Measurements from ENCODE around the gene PC.

- TF ChIP-seq REST (IDR thresholded peaks at IDR 0.05; ENCODE audit: low read depth) (no peak), EGR1 (IDR thresholded peaks at IDR 0.05) (no peak), YY1 (IDR thresholded peaks at IDR 0.05; ENCODE audit: low read depth) (no peak), EP300 (IDR thresholded peaks at IDR 0.05; ENCODE audit: borderline replicate concordance) (no peak), FOXM1 (IDR thresholded peaks at IDR 0.05; ENCODE audit: borderline replicate concordance, low read depth) (no peak), NFIC (IDR thresholded peaks at IDR 0.05) (no peak), TAF1 (IDR thresholded peaks at IDR 0.05; ENCODE audit: low read depth) (no peak), CREB1 (IDR thresholded peaks at IDR 0.05; ENCODE audit: low read depth) (no peak), MAX (IDR thresholded peaks at IDR 0.05) (no peak), TEAD4 (IDR thresholded peaks at IDR 0.05) (no peak), TCF12 (IDR thresholded peaks at IDR 0.05; ENCODE audit: low read depth) (no peak)
Measured at GRCh38 chr11:66858186-66858938, 99.8 kb downstream of the PC start.

Measured in Ishikawa (cell line).